ENCODE data around the gene ZNF780B.

DNA sequence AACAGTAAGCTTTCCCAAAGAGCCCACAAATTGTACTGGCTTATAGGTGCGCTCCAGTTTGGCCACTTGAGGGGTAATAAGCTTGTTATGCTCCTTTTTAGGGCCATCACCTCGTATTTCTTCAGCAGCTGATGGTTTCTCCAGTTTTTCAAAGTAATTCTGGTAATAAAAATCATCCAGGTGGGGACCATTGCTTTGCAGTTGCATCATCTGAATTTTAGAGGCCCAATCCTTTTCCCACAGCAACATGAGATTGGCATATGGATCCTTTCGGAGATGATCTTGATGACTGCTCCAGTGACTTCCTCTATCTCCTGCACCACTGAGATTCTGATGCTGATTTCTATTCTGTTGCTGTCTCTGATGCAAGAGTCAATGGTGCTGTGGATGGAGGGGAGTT, 32.1 kb downstream of the ZNF780B start:
- no peak for TF ChIP-seq POLR2A (IDR thresholded peaks at IDR 0.05; ENCODE audit: low read length)
- TF ChIP-seq GATA1 (IDR thresholded peaks at IDR 0.05; ENCODE audit: low read depth, low read length) = no peak

Measured in erythroblast (primary cell).